ES-I3 (cell line): Measurements from ENCODE around the gene SHFL.

Experiments
- H3K36me3 ChIP-seq: 2 replicates; pipeline ENCODE4 v1.6.1; 2013; ENCODE audit warnings: mild to moderate bottlenecking, low read length, control low read depth, moderate library complexity; ENCODE audit not compliant: insufficient read depth
- H3K4me1 ChIP-seq: 2 replicates; pipeline ENCODE4 v1.6.1; 2013; ENCODE audit warnings: mild to moderate bottlenecking, control low read depth, low read length; ENCODE audit not compliant: insufficient read depth
- H3K9ac ChIP-seq: 2 replicates; pipeline ENCODE4 v1.6.1; 2013; ENCODE audit warnings: low read depth, mild to moderate bottlenecking, low read length, moderate library complexity
- H3K9me3 ChIP-seq: 2 replicates; pipeline ENCODE4 v1.6.1; 2013; ENCODE audit warnings: mild to moderate bottlenecking, low read length, moderate library complexity; ENCODE audit not compliant: control insufficient read depth, insufficient read depth

The SHFL gene

DNA sequence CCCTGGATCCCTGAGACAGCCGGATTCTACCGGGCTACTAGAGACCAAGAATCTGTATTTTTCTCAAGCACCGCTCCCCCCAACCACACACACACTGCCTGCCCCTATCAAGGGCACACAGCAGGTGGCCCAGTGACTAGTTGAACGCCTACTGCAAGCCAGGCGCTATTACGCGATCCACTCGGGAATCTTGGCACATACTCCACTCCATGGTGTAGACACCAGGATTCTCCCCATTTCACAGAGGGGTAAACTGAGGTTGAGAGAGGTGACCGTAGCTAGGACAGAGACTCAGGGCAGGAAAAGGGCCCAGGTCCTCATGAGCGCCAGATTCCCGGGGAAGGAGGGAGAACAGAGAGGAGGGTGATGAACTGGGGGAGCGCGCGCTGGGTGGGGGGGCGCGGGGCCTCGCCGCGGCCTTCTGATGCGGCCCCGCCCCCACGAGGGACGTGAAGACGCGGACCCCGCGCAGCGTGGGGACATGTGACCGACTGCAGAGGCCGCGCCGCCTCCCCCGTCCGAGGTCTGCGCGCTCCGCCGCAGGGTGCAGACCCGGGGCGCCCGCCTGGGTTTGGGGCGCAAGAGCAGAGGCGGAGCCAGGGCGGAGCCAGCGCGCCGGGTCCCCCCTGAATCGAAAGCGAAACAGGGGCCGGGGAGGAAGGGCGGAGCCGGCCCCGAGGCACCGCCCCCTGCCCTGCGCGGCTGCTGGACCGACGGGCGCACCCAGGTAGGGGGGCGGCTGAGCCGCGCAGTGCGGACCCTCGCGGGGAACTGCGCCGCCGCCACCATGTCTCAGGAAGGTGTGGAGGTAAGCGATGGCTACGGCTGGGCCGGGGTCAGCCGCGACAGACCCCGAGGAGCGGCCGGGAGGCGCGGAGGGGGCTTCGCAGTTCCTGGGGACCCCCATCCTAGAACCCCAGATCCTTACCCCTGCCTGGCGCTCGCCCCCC, at the start of gene SHFL:
TSS of gene SHFL (plus strand) at position 677 of the 950 bp plus-strand sequence. CDS start at position 788, 111 bp downstream.
- Histone ChIP-seq H3K36me3 (no peaks in the 10 kb centered on the region), H3K4me1 (no peaks in the 10 kb centered on the region), H3K9ac (peak within 1 kb of the TSS; percentile 95), H3K9me3 (no peaks in the 10 kb centered on the region)

GRCh38 chr19:10036601-10037071, 49.5 kb upstream of the SHFL start:
- no peak overlapping the region for H3K9ac ChIP-seq
- no peaks in the 10 kb centered on the region; the same call in 1 of the 2 replicates for H3K9me3 ChIP-seq
- H3K36me3 ChIP-seq: no peaks in the 10 kb centered on the region
- H3K4me1 ChIP-seq: no peaks in the 10 kb centered on the region

- H3K36me3 ChIP-seq: no peaks in the 10 kb centered on the region
- H3K9ac ChIP-seq: no peak overlapping the region
- H3K9me3 ChIP-seq: no peaks in the 10 kb centered on the region; the same call in 1 of the 2 replicates
- no peaks in the 10 kb centered on the region for H3K4me1 ChIP-seq
Measured at GRCh38 chr19:10037367-10037766, 48.8 kb upstream of the SHFL start.

GRCh38 chr19:10037809-10038208, 48.3 kb upstream of the SHFL start:
- Histone ChIP-seq H3K9me3 (no peaks in the 10 kb centered on the region; the same call in 1 of the 2 replicates), H3K4me1 (no peaks in the 10 kb centered on the region), H3K36me3 (no peaks in the 10 kb centered on the region), H3K9ac (no peak overlapping the region)

DNA sequence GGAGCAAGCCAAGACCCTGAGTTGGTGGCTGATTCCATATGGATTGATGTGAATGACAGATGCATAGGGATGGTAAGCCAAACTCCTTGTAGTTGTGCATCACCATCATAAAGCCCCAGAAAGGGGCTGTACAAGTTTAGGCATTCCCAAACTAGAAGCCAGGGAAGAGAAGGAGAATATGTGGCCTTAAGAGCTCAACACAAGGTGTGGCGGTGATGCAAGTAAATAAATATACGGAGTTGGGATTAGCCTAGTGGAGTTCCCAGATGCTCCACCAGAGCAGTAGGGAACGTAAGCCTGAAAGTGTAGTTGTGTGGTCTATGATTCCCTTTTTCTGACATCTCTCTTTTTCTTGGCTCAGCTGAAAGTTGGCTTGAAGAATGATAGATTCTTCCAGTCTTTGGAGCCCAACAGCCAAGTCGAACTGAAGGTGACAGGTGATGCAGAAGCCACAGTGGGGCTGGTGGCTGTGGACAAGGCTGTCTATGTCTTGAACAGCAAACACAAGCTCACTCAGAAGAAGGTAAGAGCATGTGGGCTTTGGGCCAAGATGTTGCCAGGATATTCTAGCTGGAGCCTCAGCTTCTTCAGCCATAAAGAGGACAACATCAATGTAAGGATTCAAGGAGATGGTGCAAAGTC, 42.7 kb upstream of the SHFL start:
- Histone ChIP-seq H3K4me1 (no peaks in the 10 kb centered on the region), H3K9me3 (no peaks in the 10 kb centered on the region; the same call in none of the 2 replicates), H3K36me3 (no peaks in the 10 kb centered on the region), H3K9ac (no peak overlapping the region)

DNA sequence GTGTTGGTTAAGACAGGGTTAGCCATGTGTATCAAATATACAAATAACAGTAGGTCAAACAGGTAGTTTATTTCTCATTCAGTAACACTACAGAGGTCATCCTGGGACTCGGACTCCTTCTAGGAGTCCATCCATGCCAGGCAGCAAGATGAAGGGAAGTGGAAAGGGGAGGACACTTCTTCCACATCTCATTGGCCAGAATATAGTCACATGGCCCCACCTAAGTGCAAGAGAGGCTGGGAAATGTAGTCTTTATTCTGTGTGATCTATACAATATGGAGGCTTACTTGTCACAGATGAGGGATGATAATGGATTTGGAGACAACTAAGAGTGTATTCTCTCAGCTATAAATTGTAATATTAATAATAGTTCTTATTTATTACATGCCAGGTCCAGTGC, 41.7 kb upstream of the SHFL start:
- H3K36me3 ChIP-seq: no peaks in the 10 kb centered on the region
- no peaks in the 10 kb centered on the region; the same call in none of the 2 replicates for H3K9me3 ChIP-seq
- H3K4me1 ChIP-seq: no peaks in the 10 kb centered on the region
- no peak overlapping the region for H3K9ac ChIP-seq

DNA sequence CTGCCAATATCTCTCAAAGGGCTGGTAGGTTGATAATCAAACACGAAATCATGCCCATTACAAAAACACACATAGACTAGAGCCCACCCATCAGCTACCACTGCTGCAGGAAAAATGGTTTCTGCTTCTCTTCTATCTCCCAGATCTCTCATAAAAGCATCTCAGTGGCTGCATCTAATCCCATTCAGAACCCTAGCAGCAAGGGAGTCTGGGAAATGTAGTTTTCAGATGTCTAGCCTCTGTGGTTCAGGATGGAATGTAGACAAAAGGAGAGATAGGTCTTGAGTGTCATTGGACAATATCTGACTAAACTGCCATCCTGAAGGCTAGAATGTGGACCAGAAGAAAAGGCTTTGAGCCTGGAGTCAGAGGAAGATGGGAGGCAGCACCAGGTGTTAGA, 40.7 kb upstream of the SHFL start:
- Histone ChIP-seq H3K4me1 (no peaks in the 10 kb centered on the region), H3K36me3 (no peaks in the 10 kb centered on the region), H3K9ac (no peak overlapping the region), H3K9me3 (no peaks in the 10 kb centered on the region; the same call in none of the 2 replicates)

DNA sequence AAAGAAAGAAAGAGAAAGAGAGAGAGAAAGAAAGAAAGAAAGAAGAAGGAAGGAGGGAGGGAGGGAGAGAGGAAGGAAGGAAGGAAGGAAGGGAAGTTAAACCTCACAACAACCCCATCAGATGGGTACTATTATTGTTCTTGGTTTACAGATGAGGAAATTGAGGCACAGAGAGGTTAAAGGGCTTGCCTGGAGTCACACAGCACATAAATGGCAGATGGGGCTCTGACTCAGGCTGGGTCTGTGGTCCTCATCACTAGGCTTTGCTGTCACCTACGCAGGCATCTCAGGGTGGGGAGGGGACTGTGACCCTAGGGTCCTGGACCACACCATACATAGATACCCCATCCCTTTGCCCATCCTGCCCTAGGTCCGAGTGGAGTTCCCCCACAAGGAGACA, 36.5 kb upstream of the SHFL start:
- H3K4me1 ChIP-seq: no peaks in the 10 kb centered on the region
- no peaks in the 10 kb centered on the region for H3K36me3 ChIP-seq
- no peak overlapping the region for H3K9ac ChIP-seq
- H3K9me3 ChIP-seq: no peaks in the 10 kb centered on the region; the same call in 1 of the 2 replicates

DNA sequence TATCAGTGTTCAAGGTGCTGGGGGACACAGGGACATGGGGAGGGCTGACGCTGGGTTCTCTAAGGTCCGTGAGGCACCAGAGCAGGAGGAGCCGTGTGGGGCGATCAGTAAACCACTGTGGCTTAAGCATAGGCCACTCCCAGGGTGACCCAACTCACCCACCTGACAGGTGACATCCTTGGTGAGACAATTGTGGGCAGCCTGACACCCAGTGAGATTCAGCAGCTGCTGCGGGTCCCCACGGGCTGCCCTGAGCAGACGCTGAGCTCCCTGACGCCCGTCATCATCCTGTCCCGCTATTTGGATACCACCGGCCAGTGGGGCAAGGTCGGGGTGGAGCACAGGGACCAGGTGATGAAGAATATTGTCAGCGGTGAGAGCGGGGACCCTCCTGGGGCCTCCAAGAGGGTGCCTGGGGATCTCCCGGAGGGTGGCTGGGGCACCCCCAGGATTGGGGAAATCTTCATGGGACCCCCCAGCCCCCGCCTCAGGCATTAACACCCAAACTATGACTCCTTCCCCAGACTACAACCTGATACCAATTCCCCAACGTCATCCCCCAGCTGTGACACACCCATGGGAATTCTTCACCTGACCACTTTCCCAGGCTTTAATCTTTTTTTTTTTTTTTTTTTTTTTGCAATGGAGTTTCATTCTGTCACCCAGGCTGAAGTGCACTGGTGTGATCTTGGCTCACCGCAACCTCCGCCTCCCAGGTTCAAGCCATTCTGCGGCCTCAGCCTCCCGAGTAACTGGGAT, 33.3 kb upstream of the SHFL start:
- Histone ChIP-seq H3K36me3 (no peaks in the 10 kb centered on the region), H3K4me1 (no peaks in the 10 kb centered on the region), H3K9me3 (no peaks in the 10 kb centered on the region), H3K9ac (no peak overlapping the region)

- Histone ChIP-seq H3K4me1 (no peaks in the 10 kb centered on the region), H3K9me3 (no peaks in the 10 kb centered on the region), H3K36me3 (no peaks in the 10 kb centered on the region), H3K9ac (no peak overlapping the region)
Measured at GRCh38 chr19:10061717-10062310, 24.3 kb upstream of the SHFL start.

DNA sequence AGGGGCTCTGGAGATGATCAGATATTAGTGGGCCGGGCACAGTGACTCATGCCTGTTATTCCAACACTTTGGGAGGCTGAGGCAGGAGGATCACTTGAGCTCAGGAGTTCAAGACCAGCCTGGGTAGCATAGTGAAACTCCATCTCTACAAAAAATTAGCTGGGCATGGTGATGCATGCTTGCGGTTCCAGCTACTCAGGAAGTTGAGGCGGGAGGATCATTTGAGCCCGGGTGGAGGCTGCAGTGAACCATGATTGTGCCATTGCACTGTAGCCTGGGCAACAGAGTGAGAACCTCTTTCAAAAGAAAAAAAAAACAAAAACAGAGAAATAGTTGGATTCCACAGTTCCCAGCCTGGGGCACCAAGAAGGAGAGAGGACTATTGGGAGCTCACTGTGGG, 17.9 kb upstream of the SHFL start:
- peaks cover 6% of the 10 kb centered on the region; the same call in 1 of the 2 replicates for H3K4me1 ChIP-seq
- no peaks in the 10 kb centered on the region for H3K36me3 ChIP-seq
- H3K9me3 ChIP-seq: no peaks in the 10 kb centered on the region
- no peak overlapping the region for H3K9ac ChIP-seq

DNA sequence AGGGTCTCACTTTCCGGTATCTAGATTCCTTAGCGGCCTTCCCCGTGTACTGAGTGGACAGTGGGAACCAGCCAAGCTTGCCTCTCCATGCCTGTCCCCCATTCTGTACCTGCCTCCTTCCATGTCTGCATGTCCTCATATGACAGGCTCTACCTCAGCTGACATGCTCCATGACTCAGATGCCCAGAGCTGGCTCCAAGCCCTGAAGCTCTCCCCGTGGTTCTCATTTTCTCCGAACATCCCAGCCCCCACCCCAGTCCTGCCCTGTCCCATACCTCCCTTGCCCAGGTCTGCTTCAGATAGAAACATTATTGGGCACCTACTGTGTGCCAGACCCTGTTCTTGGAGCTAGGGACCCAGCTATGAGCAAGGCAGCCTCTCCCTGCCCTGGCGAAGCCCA, 17.1 kb upstream of the SHFL start:
- H3K9me3 ChIP-seq: 0 out of 2 replicates have a peak, but pooled peaks cover 4% of the 10 kb centered on the region
- no peak overlapping the region for H3K9ac ChIP-seq
- no peaks in the 10 kb centered on the region for H3K36me3 ChIP-seq
- H3K4me1 ChIP-seq: peaks cover 6% of the 10 kb centered on the region; the same call in 1 of the 2 replicates

DNA sequence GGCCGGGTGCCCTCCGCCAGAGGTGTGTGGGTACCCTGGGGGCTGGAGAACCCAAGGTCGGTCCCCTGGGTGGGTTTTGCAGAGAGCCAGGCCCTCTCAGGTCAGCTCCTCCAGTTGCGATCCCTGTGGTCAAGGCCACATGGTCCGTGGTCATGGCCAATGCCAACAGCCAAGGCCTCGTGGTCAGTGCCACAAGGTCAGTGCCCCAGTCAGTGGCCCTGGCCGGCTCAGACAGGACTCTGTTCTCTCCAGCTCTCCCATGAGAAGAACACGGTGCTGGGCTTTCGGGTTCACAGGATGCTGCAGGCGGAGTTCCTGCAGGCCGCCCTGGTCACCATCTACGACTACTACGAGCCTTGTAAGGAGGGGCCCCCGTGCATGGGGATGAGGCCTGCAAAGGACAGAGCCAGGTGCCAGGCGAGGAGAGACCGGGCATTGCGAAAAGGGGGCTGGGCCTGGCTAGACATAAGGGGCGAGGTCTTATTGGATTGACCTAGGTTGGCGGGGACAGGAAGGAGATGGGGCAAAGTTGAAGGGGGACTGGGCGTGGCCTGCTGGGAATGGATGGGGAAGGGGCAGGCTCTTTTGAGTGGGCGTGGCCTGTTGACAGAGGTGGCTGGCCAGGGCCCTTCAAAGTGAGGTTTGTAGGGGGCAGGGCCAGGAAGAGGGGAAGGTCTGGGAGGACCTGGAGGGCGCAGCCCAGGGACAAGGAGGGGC, 15.2 kb upstream of the SHFL start:
- Histone ChIP-seq H3K36me3 (no peaks in the 10 kb centered on the region), H3K9ac (no peak overlapping the region), H3K9me3 (0 out of 2 replicates have a peak, but pooled peaks cover 4% of the 10 kb centered on the region), H3K4me1 (peaks cover 6% of the 10 kb centered on the region; the same call in 1 of the 2 replicates)
